H9 (cell line): Measurements from ENCODE around the gene NPIPA3. TPM values are rescaled to one million over a fixed set of nuclear protein-coding genes. Genes with fewer than 3 reads are reported as not detected.

Experiments
- DNase-seq: peaks from one replicate; pipeline ENCODE4 v3.0.0-alpha.2; 2017
- H2AFZ ChIP-seq: one replicate; pipeline ENCODE4 v1.6.1; 2013; ENCODE audit warnings: mild to moderate bottlenecking, low read length, control low read depth, moderate library complexity
- H2AK5ac ChIP-seq: 2 replicates; pipeline ENCODE4 v1.6.1; 2013; ENCODE audit warnings: low read length, control low read depth, mixed read lengths; ENCODE audit not compliant: insufficient read length
- H2BK120ac ChIP-seq: one replicate; pipeline ENCODE4 v1.6.1; 2013; ENCODE audit warnings: low read depth, mild to moderate bottlenecking, low read length, control low read depth, inconsistent platforms; ENCODE audit not compliant: poor library complexity, severe bottlenecking
- H2BK12ac ChIP-seq: 2 replicates; pipeline ENCODE4 v1.6.1; 2013; ENCODE audit warnings: low read length, control low read depth, mixed read lengths, low read depth; ENCODE audit not compliant: insufficient read length
- H2BK15ac ChIP-seq: 2 replicates; pipeline ENCODE4 v1.6.1; 2013; ENCODE audit warnings: low read depth, low read length, control low read depth
- H2BK20ac ChIP-seq: one replicate; pipeline ENCODE4 v1.6.1; 2013; ENCODE audit warnings: low read depth, mild to moderate bottlenecking, low read length, control low read depth, inconsistent platforms; ENCODE audit not compliant: poor library complexity, severe bottlenecking
- H2BK5ac ChIP-seq: 2 replicates; pipeline ENCODE4 v1.6.1; 2013; ENCODE audit warnings: low read length, control low read depth, mixed read lengths; ENCODE audit not compliant: insufficient read length
- H3K14ac ChIP-seq: 2 replicates; pipeline ENCODE4 v1.6.1; 2013; ENCODE audit warnings: low read length, control low read depth; ENCODE audit not compliant: insufficient read depth
- H3K18ac ChIP-seq: 2 replicates; pipeline ENCODE4 v1.6.1; 2013; ENCODE audit warnings: low read depth, mild to moderate bottlenecking, mixed read lengths, low read length, control low read depth; ENCODE audit not compliant: insufficient read length
- H3K23ac ChIP-seq: 2 replicates; pipeline ENCODE4 v1.6.1; 2013; ENCODE audit warnings: low read length, control low read depth, mixed read lengths, low read depth; ENCODE audit not compliant: insufficient read length
- H3K23me2 ChIP-seq: 2 replicates; pipeline ENCODE4 v1.6.1; 2013; ENCODE audit warnings: low read depth, mild to moderate bottlenecking, mixed read lengths, low read length, control low read depth; ENCODE audit not compliant: insufficient read length, poor library complexity, severe bottlenecking
- H3K27ac ChIP-seq: 2 replicates; pipeline ENCODE4 v1.5.1; 2013; ENCODE audit warnings: low read length, control low read depth, mixed read lengths, low read depth; ENCODE audit not compliant: insufficient read length
- H3K27me3 ChIP-seq: 2 replicates; pipeline ENCODE4 v1.6.1; 2013; ENCODE audit warnings: low read length, control low read depth, inconsistent platforms; ENCODE audit not compliant: insufficient read depth
- H3K4ac ChIP-seq: 2 replicates; pipeline ENCODE4 v1.6.1; 2013; ENCODE audit warnings: low read depth, mild to moderate bottlenecking, control low read depth, inconsistent platforms, low read length, moderate library complexity
- H3K4me1 ChIP-seq: 2 replicates; pipeline ENCODE4 v1.6.1; 2013; ENCODE audit warnings: low read length, control low read depth, inconsistent platforms; ENCODE audit not compliant: insufficient read depth
- H3K4me2 ChIP-seq: 2 replicates; pipeline ENCODE4 v1.6.1; 2013; ENCODE audit warnings: low read length, control low read depth, mixed read lengths; ENCODE audit not compliant: insufficient read length, insufficient read depth
- H3K56ac ChIP-seq: 2 replicates; pipeline ENCODE4 v1.6.1; 2013; ENCODE audit warnings: low read depth, mild to moderate bottlenecking, mixed read lengths, low read length, control low read depth; ENCODE audit not compliant: insufficient read length
- H3K79me1 ChIP-seq: 2 replicates; pipeline ENCODE4 v1.6.1; 2013; ENCODE audit warnings: low read depth, mild to moderate bottlenecking, moderate library complexity, low read length, control low read depth, inconsistent platforms; ENCODE audit not compliant: insufficient read depth, poor library complexity, severe bottlenecking
- H3K79me2 ChIP-seq: 2 replicates; pipeline ENCODE4 v1.6.1; 2013; ENCODE audit warnings: low read length, control low read depth, inconsistent platforms; ENCODE audit not compliant: insufficient read depth
- H3K9ac ChIP-seq: 2 replicates; pipeline ENCODE4 v1.6.1; 2013; ENCODE audit warnings: low read length, control low read depth, mixed read lengths; ENCODE audit not compliant: insufficient read length; ENCODE audit errors: extremely low read depth
- H3K9me3 ChIP-seq: one replicate; pipeline ENCODE4 v1.6.1; 2013; ENCODE audit warnings: low read depth, low read length, inconsistent platforms; ENCODE audit not compliant: control insufficient read depth
- H3T11ph ChIP-seq: one replicate; pipeline ENCODE4 v1.6.1; 2013; ENCODE audit warnings: mild to moderate bottlenecking, low read length, control low read depth, inconsistent platforms
- H4K20me1 ChIP-seq: one replicate; pipeline ENCODE4 v1.6.1; 2013; ENCODE audit not compliant: control insufficient read depth, insufficient read length, insufficient read depth
- H4K5ac ChIP-seq: 2 replicates; pipeline ENCODE4 v1.6.1; 2013; ENCODE audit warnings: low read depth, mild to moderate bottlenecking, mixed read lengths, low read length, control low read depth; ENCODE audit not compliant: insufficient read length
- H4K8ac ChIP-seq: replicated peaks from 2 replicates; pipeline ENCODE4 v1.6.1; 2013; ENCODE audit warnings: low read length, control low read depth, mixed read lengths, low read depth; ENCODE audit not compliant: insufficient read length
- H4K91ac ChIP-seq: 2 replicates; pipeline ENCODE4 v1.6.1; 2013; ENCODE audit warnings: low read depth, mild to moderate bottlenecking, moderate library complexity, mixed read lengths, low read length, control low read depth; ENCODE audit not compliant: insufficient read length
- H3K27ac Mint-ChIP-seq, 3 experiments: 2 replicates in 2 of 3; 3 replicates in 1 of 3; pipeline ENCODE4 v1.8.0; 2020 to 2021; ENCODE audit warnings: mixed read lengths in 3 of 3, mild to moderate bottlenecking in 1 of 3, moderate library complexity in 1 of 3
- H3K27me3 Mint-ChIP-seq: 2 replicates; pipeline ENCODE4 v1.8.0; 2021; ENCODE audit warnings: low read depth, mild to moderate bottlenecking, moderate library complexity, mixed read lengths
- H3K36me3 Mint-ChIP-seq, 3 experiments: 2 replicates in 2 of 3; 3 replicates in 1 of 3; pipeline ENCODE4 v1.8.0; 2020 to 2021; ENCODE audit warnings: low read depth in 3 of 3, mixed read lengths in 3 of 3; ENCODE audit not compliant: insufficient read depth in 1 of 3
- H3K4me1 Mint-ChIP-seq, 2 experiments: 2 replicates each; pipeline ENCODE4 v1.8.0; 2020; ENCODE audit warnings: mixed read lengths in 2 of 2
- H3K4me3 Mint-ChIP-seq, 2 experiments: 2 replicates in 1 of 2; 3 replicates in 1 of 2; pipeline ENCODE4 v1.8.0; 2020 to 2021; ENCODE audit warnings: mild to moderate bottlenecking in 2 of 2, mixed read lengths in 2 of 2, moderate library complexity in 1 of 2
- H3K9me3 Mint-ChIP-seq, 2 experiments: 2 replicates in 1 of 2; 3 replicates in 1 of 2; pipeline ENCODE4 v1.8.0; 2020; ENCODE audit warnings: mild to moderate bottlenecking in 2 of 2, mixed read lengths in 2 of 2, moderate library complexity in 1 of 2
- CTCF ChIP-seq: fragments of 200-600 bp; sonication (generic); conservative IDR thresholded peaks from 3 replicates; pipeline ENCODE4 v1.8.0; 2021; ENCODE audit warnings: antibody characterized with exemption, mild to moderate bottlenecking
- WGBS: extraction: QIAGEN DNeasy Blood & Tissue Kit; methylation state at CpG from one replicate; pipeline ENCODE4 v1.1.7; 2013; ENCODE audit warnings: missing lambda C conversion rate, low lambda C conversion rate, mixed read lengths; ENCODE audit not compliant: insufficient read length; ENCODE audit errors: extremely low coverage; 5-methylcytosine and 5-hydroxymethylcytosine counted together
- total RNA-seq: library from RNA; stranded (reverse); gene quantifications from 2 replicates; pipeline ENCODE4 v1.2.1, GENCODE V29; 2021

Gene NPIPA3
- total RNA-seq, 1 experiment from 2014 or later = 1.3 TPM

- Histone ChIP-seq H3K4me1 (no peaks in the 10 kb centered on the region), H3K56ac (no peak overlapping the region), H3K27me3 (no peaks in the 10 kb centered on the region), H3K27ac (no peak overlapping the region), H3K23ac (no peak overlapping the region), H3T11ph (no peak overlapping the region), H3K79me2 (no peaks in the 10 kb centered on the region), H4K20me1 (no peaks in the 10 kb centered on the region), H3K79me1 (no peaks in the 10 kb centered on the region), H2BK15ac (no peak overlapping the region), H3K9ac (no peak overlapping the region), H2AFZ (no peak overlapping the region), H2BK20ac (no peak overlapping the region), H3K23me2 (no peaks in the 10 kb centered on the region), H3K4ac (no peak overlapping the region), H3K14ac (no peak overlapping the region), H3K4me2 (no peak overlapping the region), H2BK5ac (no peak overlapping the region), H2BK120ac (no peak overlapping the region), H4K8ac (no peak overlapping the region), H2BK12ac (no peak overlapping the region), H3K9me3 (no peaks in the 10 kb centered on the region), H3K18ac (no peak overlapping the region), H4K5ac (no peak overlapping the region), H4K91ac (no peak overlapping the region), H2AK5ac (no peak overlapping the region)
- no peak overlapping the region for H3K27ac Mint-ChIP-seq
- no peaks in the 10 kb centered on the region for H3K36me3 Mint-ChIP-seq
- DNase-seq = no peak
- no peaks in the 10 kb centered on the region for H3K4me1 Mint-ChIP-seq
- no peaks in the 10 kb centered on the region for H3K9me3 Mint-ChIP-seq
- TF ChIP-seq CTCF = no peak
- no CpG with 5 or more reads among the region's 3 CpGs for WGBS
- H3K4me3 Mint-ChIP-seq = no peak overlapping the region
- no peaks in the 10 kb centered on the region; the same call in 1 of the 2 replicates for H3K27me3 Mint-ChIP-seq
Measured at GRCh38 chr16:14676633-14677032, 26.6 kb upstream of the NPIPA3 start.
